SH-SY5Y (cell line): ENCODE results near the gene ST3GAL5.

Source experiments
- GATA2 ChIP-seq: IDR thresholded peaks from 2 replicates; pipeline ENCODE4 v1.6.1; 2011; ENCODE audit warnings: mild to moderate bottlenecking, low read depth, low read length
- GATA3 ChIP-seq: IDR thresholded peaks from 2 replicates; pipeline ENCODE4 v1.6.1; 2011; ENCODE audit warnings: low read depth, mild to moderate bottlenecking, low read length, moderate library complexity

GRCh38 chr2:85922199-85922598 lies 33.4 kb upstream of the ST3GAL5 start:
- TF ChIP-seq GATA3 (no peak), GATA2 (no peak)
